Fibroblast of skin of right biceps (primary cell): ENCODE measurements around the gene PRKAR1B.
"Not testable (repeated sequence)": the region's sequence is repeated elsewhere in the genome, so short reads cannot be mapped to it uniquely, and the experiment has no call there.

Experiments used
- DNase-seq: peaks from one replicate; pipeline ENCODE4 v3.0.0-alpha.2; 2013

PRKAR1B gene

GRCh38 chr7:756928-757560, 30.0 kb upstream of the PRKAR1B start:
- no peak for DNase-seq

GRCh38 chr7:756231-756927, 29.3 kb upstream of the PRKAR1B start:
- no peak for DNase-seq

- DNase-seq: no peak
Observed at GRCh38 chr7:755413-755805, 28.3 kb upstream of the PRKAR1B start.

- DNase-seq: no peak
Observed at GRCh38 chr7:754531-755412, 27.7 kb upstream of the PRKAR1B start.

GRCh38 chr7:753190-753589, 26.1 kb upstream of the PRKAR1B start:
- no peak for DNase-seq

- DNase-seq: not testable (repeated sequence)
Observed at GRCh38 chr7:752256-752655, 25.2 kb upstream of the PRKAR1B start.

GRCh38 chr7:751826-752225, 24.7 kb upstream of the PRKAR1B start:
- no peak for DNase-seq

GRCh38 chr7:750111-750905, 23.2 kb upstream of the PRKAR1B start:
- no peak for DNase-seq

- DNase-seq: no peak
Observed at GRCh38 chr7:749140-749551, 22.1 kb upstream of the PRKAR1B start.

- DNase-seq: no peak
Observed at GRCh38 chr7:748446-748845, 21.4 kb upstream of the PRKAR1B start.

- no peak for DNase-seq
Observed at GRCh38 chr7:747186-747585, 20.1 kb upstream of the PRKAR1B start.

- no peak for DNase-seq
Observed at GRCh38 chr7:746155-747061, 19.3 kb upstream of the PRKAR1B start.

- no peak for DNase-seq
Observed at GRCh38 chr7:745431-746154, 18.5 kb upstream of the PRKAR1B start.

GRCh38 chr7:744854-745430, 17.9 kb upstream of the PRKAR1B start:
- DNase-seq: no peak

- DNase-seq: not testable (repeated sequence)
Observed at GRCh38 chr7:744128-744520, 17.0 kb upstream of the PRKAR1B start.

- not testable (repeated sequence) for DNase-seq
Observed at GRCh38 chr7:743341-744127, 16.5 kb upstream of the PRKAR1B start.

- no peak for DNase-seq
Observed at GRCh38 chr7:742791-743190, 15.7 kb upstream of the PRKAR1B start.

- DNase-seq: no peak
Observed at GRCh38 chr7:741850-742249, 14.8 kb upstream of the PRKAR1B start.

GRCh38 chr7:741191-741671, 14.2 kb upstream of the PRKAR1B start:
- no peak for DNase-seq
